Coronary artery (tissue), 2 donors: ENCODE measurements around the gene HNRNPA0.
"Not testable (repeated sequence)": the region's sequence is repeated elsewhere in the genome, so short reads cannot be mapped to it uniquely, and the experiment has no call there.

Source experiments
- DNase-seq: peaks from one replicate; pipeline ENCODE4 v3.0.0-alpha.2; 2017; ENCODE audit warnings: low spot score
- H3K27ac ChIP-seq, 2 donors: fragments of 200-600 bp; sonication (generic); one replicate each; pipeline ENCODE4 v1.5.1; 2016 to 2019
- H3K4me3 ChIP-seq: fragments of 200-600 bp; sonication (generic); 2 replicates; pipeline ENCODE4 v1.5.1; 2016; ENCODE audit warnings: mild to moderate bottlenecking, moderate library complexity
- CTCF ChIP-seq: fragments of 200-600 bp; sonication (generic); IDR thresholded peaks from one replicate; pipeline ENCODE4 v1.5.1; 2019; ENCODE audit warnings: antibody characterized with exemption

The HNRNPA0 gene

GRCh38 chr5:137791799-137792198 lies 37.6 kb upstream of the HNRNPA0 start:
- Histone ChIP-seq H3K4me3 (no peak overlapping the region), H3K27ac (no peak overlapping the region)
- no peak for TF ChIP-seq CTCF
- no peak for DNase-seq

GRCh38 chr5:137791387-137791786 lies 37.2 kb upstream of the HNRNPA0 start:
- no peak overlapping the region for H3K27ac ChIP-seq
- H3K4me3 ChIP-seq = no peak overlapping the region
- no peak for DNase-seq
- TF ChIP-seq CTCF = no peak

- DNase-seq, H3K27ac ChIP-seq, H3K4me3 ChIP-seq: not testable (repeated sequence)
These were observed 34.4 kb upstream of the HNRNPA0 start for GRCh38 chr5:137788560-137788959.

GRCh38 chr5:137782984-137783536 lies 28.9 kb upstream of the HNRNPA0 start:
- no peak overlapping the region for H3K27ac ChIP-seq
- no peak overlapping the region for H3K4me3 ChIP-seq
- DNase-seq = no peak
- no peak for TF ChIP-seq CTCF

GRCh38 chr5:137782055-137782454 lies 27.9 kb upstream of the HNRNPA0 start:
- TF ChIP-seq CTCF = no peak
- DNase-seq = no peak
- Histone ChIP-seq H3K4me3 (no peak overlapping the region), H3K27ac (no peak overlapping the region)

GRCh38 chr5:137778772-137779564 lies 24.8 kb upstream of the HNRNPA0 start:
- Histone ChIP-seq H3K4me3 (no peak overlapping the region), H3K27ac (no peak overlapping the region)
- DNase-seq = no peak
- TF ChIP-seq CTCF = peak; percentile 72

- DNase-seq, H3K27ac ChIP-seq, H3K4me3 ChIP-seq: not testable (repeated sequence)
These were observed 13.8 kb upstream of the HNRNPA0 start for GRCh38 chr5:137767937-137768336.

GRCh38 chr5:137761566-137761965 lies 7.4 kb upstream of the HNRNPA0 start:
- TF ChIP-seq CTCF = no peak
- Histone ChIP-seq H3K27ac (no peak overlapping the region), H3K4me3 (no peak overlapping the region)
- DNase-seq = no peak
